Measurements from ENCODE around the gene VTI1A.
A peak's percentile ranks its signal among the peaks of the same experiment; 100 is the strongest.

The VTI1A gene

GRCh38 chr10:112409755-112410154 lies 37.3 kb upstream of the VTI1A start:
- no peak overlapping the region for H3K4me3 ChIP-seq (ENCODE audit: low read length)
- DNase-seq (ENCODE audit: low read depth) = peak; percentile 27
- no peak for TF ChIP-seq CTCF (conservative IDR thresholded peaks at IDR 0.05; ENCODE audit: low read length)

- H3K4me3 ChIP-seq (ENCODE audit: low read length) = no peak overlapping the region
- no peak for DNase-seq (ENCODE audit: low read depth)
- no peak for TF ChIP-seq CTCF (conservative IDR thresholded peaks at IDR 0.05; ENCODE audit: low read length)
Observed at GRCh38 chr10:112412696-112413095, 34.3 kb upstream of the VTI1A start.

- H3K4me3 ChIP-seq (ENCODE audit: low read length) = no peak overlapping the region
- no peak for TF ChIP-seq CTCF (conservative IDR thresholded peaks at IDR 0.05; ENCODE audit: low read length)
- no peak for DNase-seq (ENCODE audit: low read depth)
Observed at GRCh38 chr10:112421731-112422130, 25.3 kb upstream of the VTI1A start.

GRCh38 chr10:112424651-112425050 lies 22.4 kb upstream of the VTI1A start:
- no peak for DNase-seq (ENCODE audit: low read depth)
- H3K4me3 ChIP-seq (ENCODE audit: low read length) = no peak overlapping the region
- no peak for TF ChIP-seq CTCF (conservative IDR thresholded peaks at IDR 0.05; ENCODE audit: low read length)

- no peak for DNase-seq (ENCODE audit: low read depth)
- H3K4me3 ChIP-seq (ENCODE audit: low read length) = no peak overlapping the region
- TF ChIP-seq CTCF (conservative IDR thresholded peaks at IDR 0.05; ENCODE audit: low read length) = no peak
Observed at GRCh38 chr10:112426111-112426510, 20.9 kb upstream of the VTI1A start.

- H3K4me3 ChIP-seq (ENCODE audit: low read length) = no peak overlapping the region
- no peak for DNase-seq (ENCODE audit: low read depth)
- no peak for TF ChIP-seq CTCF (conservative IDR thresholded peaks at IDR 0.05; ENCODE audit: low read length)
Observed at GRCh38 chr10:112429147-112429546, 17.9 kb upstream of the VTI1A start.

GRCh38 chr10:112429654-112430230 lies 17.3 kb upstream of the VTI1A start:
- no peak for TF ChIP-seq CTCF (conservative IDR thresholded peaks at IDR 0.05; ENCODE audit: low read length)
- no peak overlapping the region for H3K4me3 ChIP-seq (ENCODE audit: low read length)
- no peak for DNase-seq (ENCODE audit: low read depth)

Data from AG10803 (cell line).